IMR-90 (cell line): ENCODE data around the gene HACL1.

ENCODE experiments used
- BHLHE40 ChIP-seq: fragments of 150-350 bp; IDR thresholded peaks from 2 replicates; pipeline ENCODE4 v1.6.1; 2016; ENCODE audit warnings: mild to moderate bottlenecking, low read depth, low read length
- CEBPB ChIP-seq: IDR thresholded peaks from 2 replicates; pipeline ENCODE4 v1.6.1; 2012; ENCODE audit warnings: low read depth, low read length, improper control_type of control experiment
- MAZ ChIP-seq: IDR thresholded peaks from 2 replicates; pipeline ENCODE4 v1.6.1; 2012; ENCODE audit warnings: low read depth, mild to moderate bottlenecking, low read length, improper control_type of control experiment, moderate library complexity, borderline replicate concordance
- MXI1 ChIP-seq: IDR thresholded peaks from 2 replicates; pipeline ENCODE4 v1.6.1; 2012; ENCODE audit warnings: low read depth, mild to moderate bottlenecking, low read length, moderate library complexity, borderline replicate concordance
- POLR2A ChIP-seq: IDR thresholded peaks from 2 replicates; pipeline ENCODE4 v1.6.1; 2012; ENCODE audit warnings: mild to moderate bottlenecking, low read depth, low read length
- RAD21 ChIP-seq: IDR thresholded peaks from 2 replicates; pipeline ENCODE4 v1.6.1; 2012; ENCODE audit warnings: low read length, improper control_type of control experiment
- RFX5 ChIP-seq: IDR thresholded peaks from 2 replicates; pipeline ENCODE4 v1.8.0; 2012; ENCODE audit warnings: low read depth, mild to moderate bottlenecking, low read length, moderate library complexity
- SMC3 ChIP-seq: fragments of 150-350 bp; IDR thresholded peaks from 2 replicates; pipeline ENCODE4 v1.6.1; 2016; ENCODE audit warnings: low read depth, mild to moderate bottlenecking, antibody characterized with exemption, low read length, moderate library complexity
- USF2 ChIP-seq: fragments of 150-350 bp; IDR thresholded peaks from 2 replicates; pipeline ENCODE4 v1.6.1; 2017; ENCODE audit warnings: mild to moderate bottlenecking, antibody characterized with exemption, low read length, low read depth
- TF ChIP-seq, protein P1 (sequence below): conservative IDR thresholded peaks from 2 replicates; pipeline ENCODE4 v1.5.1; 2012; ENCODE audit warnings: mild to moderate bottlenecking, low read depth, low read length, improper control_type of control experiment
- TF ChIP-seq, protein P2 (sequence below): fragments of 150-350 bp; IDR thresholded peaks from 2 replicates; pipeline ENCODE4 v1.6.1; 2016; ENCODE audit warnings: low read depth, mild to moderate bottlenecking, low read length, moderate library complexity, borderline replicate concordance

DNA sequence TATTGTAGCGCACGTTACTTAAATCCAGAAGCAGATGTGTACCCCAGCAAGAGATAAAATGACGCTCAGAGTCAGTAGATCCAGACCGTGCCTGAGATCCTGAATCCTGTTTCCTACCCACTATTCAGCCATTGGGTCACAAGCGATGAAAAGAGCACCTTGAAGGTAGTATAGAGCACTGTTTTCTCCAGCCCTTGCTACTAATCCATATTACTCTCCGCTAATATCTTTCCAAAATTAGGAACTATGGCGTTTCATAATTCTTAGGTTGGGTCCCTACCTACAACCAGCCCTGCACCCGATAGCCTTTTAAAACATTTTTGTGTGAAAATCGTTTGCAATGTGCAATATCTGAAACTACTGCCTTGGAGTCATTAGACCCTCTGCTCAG, 772 bp upstream of the HACL1 start:
- TF ChIP-seq, protein P1, sequence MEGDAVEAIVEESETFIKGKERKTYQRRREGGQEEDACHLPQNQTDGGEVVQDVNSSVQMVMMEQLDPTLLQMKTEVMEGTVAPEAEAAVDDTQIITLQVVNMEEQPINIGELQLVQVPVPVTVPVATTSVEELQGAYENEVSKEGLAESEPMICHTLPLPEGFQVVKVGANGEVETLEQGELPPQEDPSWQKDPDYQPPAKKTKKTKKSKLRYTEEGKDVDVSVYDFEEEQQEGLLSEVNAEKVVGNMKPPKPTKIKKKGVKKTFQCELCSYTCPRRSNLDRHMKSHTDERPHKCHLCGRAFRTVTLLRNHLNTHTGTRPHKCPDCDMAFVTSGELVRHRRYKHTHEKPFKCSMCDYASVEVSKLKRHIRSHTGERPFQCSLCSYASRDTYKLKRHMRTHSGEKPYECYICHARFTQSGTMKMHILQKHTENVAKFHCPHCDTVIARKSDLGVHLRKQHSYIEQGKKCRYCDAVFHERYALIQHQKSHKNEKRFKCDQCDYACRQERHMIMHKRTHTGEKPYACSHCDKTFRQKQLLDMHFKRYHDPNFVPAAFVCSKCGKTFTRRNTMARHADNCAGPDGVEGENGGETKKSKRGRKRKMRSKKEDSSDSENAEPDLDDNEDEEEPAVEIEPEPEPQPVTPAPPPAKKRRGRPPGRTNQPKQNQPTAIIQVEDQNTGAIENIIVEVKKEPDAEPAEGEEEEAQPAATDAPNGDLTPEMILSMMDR = no peak
- TF ChIP-seq RAD21 (no peak), BHLHE40 (no peak), POLR2A (no peak), MAZ (no peak), RFX5 (no peak), SMC3 (no peak), MXI1 (no peak), USF2 (no peak), CEBPB (no peak)
- TF ChIP-seq, protein P2, sequence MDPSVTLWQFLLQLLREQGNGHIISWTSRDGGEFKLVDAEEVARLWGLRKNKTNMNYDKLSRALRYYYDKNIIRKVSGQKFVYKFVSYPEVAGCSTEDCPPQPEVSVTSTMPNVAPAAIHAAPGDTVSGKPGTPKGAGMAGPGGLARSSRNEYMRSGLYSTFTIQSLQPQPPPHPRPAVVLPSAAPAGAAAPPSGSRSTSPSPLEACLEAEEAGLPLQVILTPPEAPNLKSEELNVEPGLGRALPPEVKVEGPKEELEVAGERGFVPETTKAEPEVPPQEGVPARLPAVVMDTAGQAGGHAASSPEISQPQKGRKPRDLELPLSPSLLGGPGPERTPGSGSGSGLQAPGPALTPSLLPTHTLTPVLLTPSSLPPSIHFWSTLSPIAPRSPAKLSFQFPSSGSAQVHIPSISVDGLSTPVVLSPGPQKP = no peak
